PC-3 (cell line): ENCODE data around the gene DAB1.

Experiments used
- EZH2 ChIP-seq: fragments of 300-600 bp; sonication (generic); IDR thresholded peaks from one replicate; pipeline ENCODE4 v1.6.1; 2017; ENCODE audit warnings: antibody characterized with exemption, mild to moderate bottlenecking, low read length; ENCODE audit not compliant: unreplicated experiment
- EZH2phosphoT487 ChIP-seq: fragments of 300-600 bp; sonication (generic); IDR thresholded peaks from 2 replicates; pipeline ENCODE4 v1.6.1; 2018; ENCODE audit warnings: mild to moderate bottlenecking, antibody characterized with exemption, low read length, borderline replicate concordance
- TF ChIP-seq, protein P1 (sequence below): fragments of 300-600 bp; sonication (generic); conservative IDR thresholded peaks from 2 replicates; pipeline ENCODE4 v1.5.1; 2017; ENCODE audit warnings: antibody characterized with exemption, low read depth, mild to moderate bottlenecking, low read length

- TF ChIP-seq, protein P1, sequence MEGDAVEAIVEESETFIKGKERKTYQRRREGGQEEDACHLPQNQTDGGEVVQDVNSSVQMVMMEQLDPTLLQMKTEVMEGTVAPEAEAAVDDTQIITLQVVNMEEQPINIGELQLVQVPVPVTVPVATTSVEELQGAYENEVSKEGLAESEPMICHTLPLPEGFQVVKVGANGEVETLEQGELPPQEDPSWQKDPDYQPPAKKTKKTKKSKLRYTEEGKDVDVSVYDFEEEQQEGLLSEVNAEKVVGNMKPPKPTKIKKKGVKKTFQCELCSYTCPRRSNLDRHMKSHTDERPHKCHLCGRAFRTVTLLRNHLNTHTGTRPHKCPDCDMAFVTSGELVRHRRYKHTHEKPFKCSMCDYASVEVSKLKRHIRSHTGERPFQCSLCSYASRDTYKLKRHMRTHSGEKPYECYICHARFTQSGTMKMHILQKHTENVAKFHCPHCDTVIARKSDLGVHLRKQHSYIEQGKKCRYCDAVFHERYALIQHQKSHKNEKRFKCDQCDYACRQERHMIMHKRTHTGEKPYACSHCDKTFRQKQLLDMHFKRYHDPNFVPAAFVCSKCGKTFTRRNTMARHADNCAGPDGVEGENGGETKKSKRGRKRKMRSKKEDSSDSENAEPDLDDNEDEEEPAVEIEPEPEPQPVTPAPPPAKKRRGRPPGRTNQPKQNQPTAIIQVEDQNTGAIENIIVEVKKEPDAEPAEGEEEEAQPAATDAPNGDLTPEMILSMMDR = no peak
- TF ChIP-seq EZH2 (no peak), EZH2phosphoT487 (no peak)
Observed at GRCh38 chr1:57101209-57101608, 322.7 kb downstream of the DAB1 start.
